Amniotic stem cell (primary cell): ENCODE measurements around the gene SLC35E1.

ENCODE experiments used
- DNase-seq: peaks from one replicate; lab custom pipeline; 2025; lab: John Stamatoyannopoulos, UW

SLC35E1 gene

DNA sequence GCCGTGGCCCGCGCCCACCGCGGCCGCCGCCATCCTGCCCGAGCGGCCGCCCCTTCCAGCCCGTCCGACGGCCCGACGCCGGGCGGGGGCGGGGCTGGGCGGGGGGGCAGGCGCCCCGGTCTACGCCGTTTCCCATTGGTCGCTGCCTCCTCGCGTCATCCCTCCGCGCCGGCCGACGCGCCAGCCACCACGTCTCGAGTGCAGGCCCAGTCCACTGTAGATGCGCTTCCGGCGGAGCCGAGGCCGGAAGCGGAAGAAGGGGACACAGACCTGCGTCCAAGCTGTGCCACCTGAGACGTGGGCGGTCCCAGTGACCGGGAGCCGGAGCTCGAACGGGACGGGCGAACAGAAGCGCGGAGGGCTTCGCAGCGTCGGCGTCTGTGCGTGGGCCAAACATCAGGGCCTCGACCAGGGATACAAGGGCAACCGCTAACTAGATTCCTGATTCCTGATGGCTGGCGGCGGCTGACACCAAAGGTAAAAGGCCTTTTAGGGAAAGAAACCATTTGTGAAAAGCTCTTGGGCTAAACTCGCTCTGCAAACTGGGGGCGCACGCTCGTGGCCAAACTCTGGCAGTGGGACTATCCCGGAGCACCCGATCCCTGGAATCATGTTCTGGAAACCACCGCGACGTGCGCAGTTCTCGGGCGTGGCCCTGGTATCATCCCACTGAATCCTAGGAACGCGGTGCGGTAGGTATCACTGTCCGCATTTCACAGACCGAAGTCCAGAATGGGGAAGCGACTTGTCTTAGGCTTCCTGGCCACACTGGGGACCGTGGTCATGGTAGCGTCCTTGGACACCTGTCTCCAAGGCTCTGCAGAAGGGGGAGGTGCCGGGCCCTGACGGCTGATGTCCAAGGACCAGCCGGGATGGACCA lies at the start of gene SLC35E1:
Gene SLC35E1 (minus strand): TSS at position 84 of the 880 bp plus-strand sequence. CDS start 51 bp downstream, at position 33.
- DNase-seq = peak; percentile 90

DNA sequence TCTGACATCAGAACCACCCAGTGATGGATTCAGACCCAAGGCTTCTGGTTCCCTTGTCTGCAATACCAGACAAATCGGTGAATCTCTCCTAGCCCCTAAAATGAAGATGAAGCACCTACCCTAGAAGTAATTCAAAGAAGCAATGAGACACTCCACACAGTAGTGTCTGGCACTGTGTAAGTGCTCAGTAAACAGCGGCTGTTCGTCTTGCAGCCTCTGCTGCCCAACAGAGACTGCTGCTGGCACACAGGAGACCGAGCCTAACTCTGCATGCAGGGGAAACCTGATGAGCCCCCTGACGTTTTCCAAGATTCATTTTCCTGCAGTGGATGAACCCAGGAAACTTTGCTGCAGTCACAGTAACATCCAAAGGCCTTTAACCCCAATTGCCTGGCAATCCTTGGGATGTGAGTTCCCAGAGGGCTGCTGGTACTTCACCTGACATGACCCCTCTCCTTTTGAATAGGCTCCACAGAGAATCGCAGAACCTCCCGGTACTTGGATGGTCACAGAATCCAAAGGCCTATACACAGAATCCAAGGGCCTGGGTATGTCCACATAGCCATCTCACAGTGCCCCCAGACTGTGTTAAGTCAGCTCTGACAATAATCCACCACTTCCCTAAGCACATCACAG lies 49.1 kb upstream of the SLC35E1 start:
- DNase-seq = no peak

DNA sequence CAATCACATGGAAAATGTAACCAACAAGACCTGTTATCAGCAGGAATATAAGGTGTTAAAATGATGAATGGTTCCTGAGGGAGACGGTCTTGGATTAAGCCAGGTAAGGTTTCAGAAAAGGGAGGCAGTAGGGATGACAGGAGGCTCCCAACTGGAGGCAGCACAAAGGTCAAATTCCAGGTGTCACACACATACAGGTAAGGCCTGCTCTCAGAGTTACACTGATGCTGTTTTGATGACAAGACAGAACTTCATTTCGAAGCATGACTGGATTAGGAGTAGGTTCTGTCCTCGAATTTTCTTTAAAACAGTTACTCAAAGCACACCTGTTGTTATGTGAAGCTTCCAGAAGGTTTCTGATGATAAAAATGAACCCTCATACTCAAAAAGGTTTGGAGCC lies 48.4 kb upstream of the SLC35E1 start:
- no peak for DNase-seq

DNA sequence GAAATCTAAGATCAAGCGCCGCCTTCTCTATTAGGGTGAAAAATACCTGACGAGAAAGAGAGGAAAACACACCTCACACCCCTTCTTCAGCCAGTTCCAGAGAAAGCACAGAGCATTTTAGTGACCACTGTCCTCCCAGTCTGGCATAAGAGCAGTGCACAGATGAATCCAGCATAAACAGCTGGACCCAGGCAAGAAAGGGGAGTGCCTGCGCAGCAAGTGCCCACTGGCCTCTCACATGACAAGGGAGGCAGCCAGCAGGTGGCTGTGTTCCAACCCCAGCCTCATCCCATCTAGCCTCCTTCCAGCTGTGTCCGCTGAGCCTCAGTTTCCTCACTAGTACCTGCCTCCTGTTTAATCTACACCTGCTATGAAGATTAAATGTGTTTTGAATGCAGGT lies 47.8 kb upstream of the SLC35E1 start:
- no peak for DNase-seq

DNA sequence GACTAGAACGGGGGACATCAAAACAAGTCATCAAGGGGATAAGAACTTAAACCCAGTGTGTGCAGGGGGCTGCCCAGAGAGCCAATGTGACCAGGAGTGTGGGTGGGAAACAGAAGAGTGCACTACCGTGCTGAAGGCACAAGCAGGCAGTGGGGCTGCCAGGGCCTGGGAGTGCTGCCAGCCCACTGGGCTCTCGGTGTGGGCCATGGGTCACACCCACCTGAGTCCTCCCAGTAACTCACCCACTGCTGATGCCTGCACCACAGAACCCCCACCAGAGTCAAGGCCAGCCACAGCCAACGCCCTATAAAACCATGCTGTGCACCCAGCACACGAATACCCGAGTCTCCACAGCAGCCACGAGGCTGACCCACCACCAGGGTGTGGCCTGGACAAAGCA lies 47.2 kb upstream of the SLC35E1 start:
- no peak for DNase-seq

DNA sequence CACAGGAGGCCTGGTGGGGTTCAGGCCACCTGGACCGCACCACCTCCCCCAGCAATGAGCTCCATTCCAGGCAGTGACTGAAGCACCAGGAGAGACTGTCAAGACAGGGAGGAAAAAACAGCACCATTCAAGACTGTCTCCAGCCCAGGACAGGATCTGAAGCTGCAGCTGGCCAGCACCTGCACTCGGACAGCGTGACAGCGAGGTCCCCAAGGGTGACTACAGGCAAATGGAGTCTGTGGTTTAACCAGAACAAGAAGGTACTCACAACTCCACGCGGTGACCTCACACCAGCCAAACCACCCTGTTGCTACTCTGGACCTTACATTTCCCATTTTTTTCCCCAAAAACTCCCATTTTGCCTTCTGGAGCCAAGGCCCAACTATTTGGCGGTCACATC lies 46.0 kb upstream of the SLC35E1 start:
- no peak for DNase-seq

DNA sequence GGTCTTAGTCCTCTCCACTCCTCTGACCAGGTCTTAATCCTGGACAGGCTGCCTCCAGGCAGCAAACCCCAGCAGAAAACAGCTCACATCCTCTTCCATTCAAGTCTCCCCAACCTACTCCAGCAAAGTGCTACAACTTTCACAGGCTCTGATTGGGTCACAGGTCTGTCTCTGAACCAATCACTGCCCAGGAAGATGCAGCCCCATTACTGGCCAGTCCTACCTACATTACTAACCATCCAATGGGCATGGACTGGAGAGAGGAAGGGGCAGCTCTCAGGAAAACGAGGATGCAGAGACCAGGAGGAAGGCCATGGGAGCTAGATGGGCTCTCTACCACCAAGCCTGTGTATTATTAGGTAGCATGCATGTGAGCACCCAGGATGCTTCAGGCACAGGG lies 43.6 kb upstream of the SLC35E1 start:
- no peak for DNase-seq

DNA sequence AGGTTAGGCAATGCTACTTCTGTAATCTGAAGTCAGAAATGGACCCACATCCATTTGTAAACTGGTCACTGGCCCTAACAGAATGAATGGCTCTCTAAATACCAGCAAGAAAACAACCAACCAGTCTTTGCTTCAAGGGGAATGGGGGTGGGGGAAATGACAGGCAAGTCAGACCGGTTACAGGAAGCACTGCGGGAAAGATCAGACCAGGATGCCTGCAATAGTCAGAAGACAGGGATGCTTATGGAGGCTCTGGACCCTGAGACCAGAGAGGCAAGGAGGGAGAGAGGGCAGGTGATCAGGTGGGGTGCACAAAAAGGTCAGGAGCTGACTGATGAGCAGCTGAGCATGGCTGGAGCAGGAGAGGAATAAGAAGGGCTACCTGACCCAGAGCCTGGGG lies 42.7 kb upstream of the SLC35E1 start:
- no peak for DNase-seq

DNA sequence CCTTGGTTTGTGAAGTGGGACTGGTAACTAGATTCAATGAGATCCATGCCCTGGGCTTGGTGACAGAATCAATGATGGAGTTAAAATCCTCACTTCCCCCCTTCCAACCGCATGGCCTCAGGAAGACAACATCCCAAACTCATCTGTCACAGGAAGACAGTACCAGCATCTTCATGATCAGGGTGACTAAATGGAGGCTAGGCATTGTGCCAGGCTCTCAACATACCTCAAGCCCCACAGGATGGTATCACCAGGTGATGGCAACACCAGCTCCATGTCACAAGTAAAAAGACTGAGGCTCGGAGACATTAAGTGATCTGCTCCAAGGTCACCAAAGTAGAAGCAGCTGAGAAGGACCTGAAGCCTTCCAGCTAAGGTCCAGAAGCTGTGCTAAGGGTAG lies 41.6 kb upstream of the SLC35E1 start:
- DNase-seq = no peak

DNA sequence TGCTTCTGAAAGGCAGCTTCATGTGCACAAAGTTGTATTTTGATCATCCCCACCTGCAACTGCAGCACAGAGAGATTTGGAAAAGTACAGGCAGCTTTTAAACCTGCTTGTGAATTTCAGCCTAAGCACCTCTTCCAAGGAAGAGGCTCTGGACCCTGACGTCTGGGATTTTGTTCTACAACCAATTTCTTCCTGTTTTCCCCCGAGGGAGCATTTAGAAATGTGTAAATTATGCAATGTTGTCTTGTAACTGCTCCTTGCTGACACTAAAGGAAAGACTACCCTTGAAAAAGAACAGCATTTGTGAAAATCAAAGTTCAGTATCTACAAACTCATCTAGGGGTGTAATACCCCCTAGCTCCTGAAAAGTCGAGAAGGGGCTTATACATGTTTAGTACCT lies 40.4 kb upstream of the SLC35E1 start:
- DNase-seq = no peak

DNA sequence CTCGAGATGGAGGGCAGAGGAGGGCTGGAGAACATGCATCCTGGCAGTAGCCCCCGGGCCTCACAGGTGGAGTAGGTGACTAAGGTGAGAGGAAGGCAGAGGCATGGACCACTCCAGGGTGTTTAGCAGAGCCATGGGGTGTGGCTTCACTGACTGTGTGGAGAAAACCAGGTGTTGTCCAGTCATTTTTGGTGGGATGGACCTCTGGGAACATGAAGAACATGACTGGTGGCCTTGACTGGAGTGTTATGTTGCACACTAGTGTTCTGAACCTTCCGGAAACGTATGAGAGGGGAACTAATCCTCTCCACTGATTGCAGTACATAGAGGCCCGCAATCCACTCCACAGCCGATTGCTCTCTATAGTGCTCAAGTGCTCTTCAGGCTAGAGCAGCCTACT lies 38.9 kb upstream of the SLC35E1 start:
- no peak for DNase-seq

DNA sequence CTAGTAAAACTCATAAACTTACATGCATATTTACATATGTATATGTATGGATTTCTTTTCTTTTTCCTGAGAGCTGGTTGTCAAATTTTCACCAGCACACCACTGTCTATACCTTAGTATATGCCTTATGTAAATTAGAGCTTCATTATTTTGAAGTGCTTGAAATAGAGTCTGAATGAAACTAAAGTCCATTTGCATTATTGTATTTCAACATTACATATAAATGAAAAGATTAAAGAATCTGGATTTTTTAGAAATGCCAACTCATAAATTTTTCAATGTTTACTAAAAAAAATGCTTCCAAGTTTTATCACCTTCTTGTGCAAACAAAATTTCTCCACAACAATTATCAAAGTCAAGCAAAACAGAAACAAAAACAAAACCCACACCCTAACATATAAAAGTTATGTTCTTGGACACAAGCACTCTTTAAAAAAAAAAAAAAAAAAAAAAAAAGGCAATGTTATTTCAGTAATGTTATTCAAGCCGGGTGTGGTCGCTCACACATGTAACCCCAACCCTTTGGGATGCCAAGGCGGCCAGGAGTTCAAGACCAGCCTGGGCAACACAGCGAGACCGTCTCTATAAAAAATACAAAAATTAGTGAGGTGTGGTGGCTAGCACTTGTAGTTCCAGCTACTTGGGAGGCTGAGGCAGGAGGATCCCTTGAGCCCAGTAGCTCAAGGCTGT lies 37.4 kb upstream of the SLC35E1 start:
- DNase-seq = no peak

DNA sequence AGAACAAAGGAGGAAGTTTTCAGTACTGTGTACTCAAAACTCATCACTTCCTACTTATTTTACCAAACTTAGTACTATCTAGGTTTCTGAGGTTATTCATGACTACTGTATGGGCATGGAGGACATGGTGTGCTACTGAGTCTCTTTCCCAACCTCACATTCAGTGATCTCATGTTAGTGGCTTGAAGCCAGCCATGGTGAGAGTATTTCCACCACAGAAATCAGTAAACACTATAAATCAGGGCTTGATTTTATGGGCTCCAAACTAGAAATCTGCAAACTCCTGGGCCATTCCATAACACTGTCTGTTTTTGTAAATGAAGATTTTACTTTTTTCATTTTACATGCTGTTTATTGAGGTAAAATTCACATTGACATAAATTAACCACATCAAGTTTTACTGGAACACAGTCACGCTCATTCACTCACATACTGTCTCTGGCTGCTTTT lies 36.1 kb upstream of the SLC35E1 start:
- DNase-seq = no peak

DNA sequence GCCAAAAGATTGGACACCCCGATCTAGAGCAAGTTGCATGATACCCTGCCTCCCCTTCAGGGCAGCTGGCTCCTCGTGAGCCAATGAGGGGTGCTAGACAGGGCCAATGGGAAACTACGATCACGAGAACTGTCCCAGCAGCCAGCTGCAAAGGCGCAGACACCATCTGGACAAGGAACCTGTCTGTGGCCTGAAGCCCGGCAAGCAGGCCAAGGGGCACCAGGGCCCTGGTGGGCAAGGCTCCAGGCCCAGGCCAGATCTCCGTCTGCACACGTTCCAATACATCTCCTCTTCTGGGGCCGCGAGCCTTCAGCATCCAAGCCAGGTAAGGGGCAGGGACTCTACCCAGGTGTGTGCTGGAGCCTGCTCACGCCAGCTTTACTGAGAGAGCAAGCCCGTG lies 35.6 kb upstream of the SLC35E1 start:
- DNase-seq = no peak

DNA sequence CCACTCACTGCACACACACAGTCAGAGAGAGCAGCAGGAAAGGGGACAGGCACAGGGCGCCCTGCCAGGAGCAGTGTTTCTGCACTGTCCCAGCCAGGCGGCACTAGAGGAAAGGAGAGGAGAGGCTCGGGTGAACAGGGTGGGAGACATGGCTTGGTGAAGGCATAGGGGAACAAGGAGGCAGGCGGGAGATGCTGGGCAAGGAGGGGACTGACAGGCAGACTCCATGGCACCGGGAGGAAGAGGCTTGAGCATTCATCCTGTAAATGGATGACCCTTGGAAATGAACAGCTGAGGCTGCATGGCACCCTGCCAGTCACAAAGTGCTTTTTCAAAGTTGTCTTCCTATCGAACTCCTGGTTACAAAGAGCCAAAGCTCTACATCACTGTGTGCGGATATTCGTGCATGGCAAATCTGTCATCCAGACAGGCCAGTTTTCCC lies 33.4 kb upstream of the SLC35E1 start:
- no peak for DNase-seq

DNA sequence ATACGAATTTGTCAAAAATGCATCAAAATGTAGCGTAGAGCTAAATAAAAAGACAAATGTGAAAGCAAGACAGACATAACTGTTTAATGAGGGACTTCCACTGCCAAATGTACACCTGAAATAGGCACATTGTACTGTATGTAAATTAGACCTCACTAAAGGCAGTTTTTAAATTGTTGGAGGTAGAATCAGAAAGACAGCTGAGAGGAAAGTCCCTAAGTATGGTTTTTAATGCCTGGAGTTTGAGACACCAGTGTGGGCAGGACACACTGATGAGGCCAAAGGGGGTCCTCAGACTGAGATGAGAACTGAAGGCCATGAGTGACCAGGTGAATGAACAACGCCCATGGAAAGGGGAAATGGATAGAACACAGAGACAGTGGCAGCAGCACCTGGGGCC lies 32.9 kb upstream of the SLC35E1 start:
- no peak for DNase-seq

DNA sequence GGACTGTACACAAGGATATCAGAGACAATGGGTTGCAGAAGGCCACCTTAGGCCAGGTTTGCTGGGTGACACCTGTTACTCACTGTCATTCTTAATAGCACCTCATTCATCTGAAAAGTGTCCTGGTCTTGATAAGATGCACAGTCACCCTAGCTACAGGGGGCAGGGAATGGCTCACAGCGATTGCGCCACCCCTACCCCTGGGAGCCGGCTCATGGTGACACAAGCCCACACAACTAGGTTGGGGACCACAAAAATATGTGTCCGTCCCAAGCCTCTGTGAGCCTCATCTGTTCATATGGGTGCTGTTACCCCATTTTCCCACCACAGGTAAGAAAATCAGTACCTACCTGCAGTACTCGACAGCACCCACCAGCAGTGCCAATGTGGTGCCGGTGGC lies 32.4 kb upstream of the SLC35E1 start:
- no peak for DNase-seq

DNA sequence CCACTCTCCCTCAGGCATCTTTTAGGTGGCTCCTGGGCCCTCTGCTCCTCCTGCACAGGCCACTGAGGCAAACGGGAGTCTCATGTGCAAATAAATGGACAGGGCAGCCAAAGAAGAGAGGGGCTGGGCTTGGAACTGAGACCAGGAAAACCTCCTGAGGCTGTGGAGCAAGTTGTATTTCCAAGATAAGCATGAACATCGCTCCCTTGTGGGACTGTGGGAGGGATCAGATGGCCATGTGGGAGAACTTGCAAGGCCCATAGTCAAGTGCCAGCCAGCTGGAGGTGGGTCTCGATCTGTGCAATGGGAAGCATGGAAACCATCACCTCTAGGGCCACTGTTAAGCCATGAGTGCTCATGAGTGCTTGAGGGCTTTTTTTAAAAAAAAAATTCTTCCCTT lies 30.9 kb upstream of the SLC35E1 start:
- DNase-seq = no peak

DNA sequence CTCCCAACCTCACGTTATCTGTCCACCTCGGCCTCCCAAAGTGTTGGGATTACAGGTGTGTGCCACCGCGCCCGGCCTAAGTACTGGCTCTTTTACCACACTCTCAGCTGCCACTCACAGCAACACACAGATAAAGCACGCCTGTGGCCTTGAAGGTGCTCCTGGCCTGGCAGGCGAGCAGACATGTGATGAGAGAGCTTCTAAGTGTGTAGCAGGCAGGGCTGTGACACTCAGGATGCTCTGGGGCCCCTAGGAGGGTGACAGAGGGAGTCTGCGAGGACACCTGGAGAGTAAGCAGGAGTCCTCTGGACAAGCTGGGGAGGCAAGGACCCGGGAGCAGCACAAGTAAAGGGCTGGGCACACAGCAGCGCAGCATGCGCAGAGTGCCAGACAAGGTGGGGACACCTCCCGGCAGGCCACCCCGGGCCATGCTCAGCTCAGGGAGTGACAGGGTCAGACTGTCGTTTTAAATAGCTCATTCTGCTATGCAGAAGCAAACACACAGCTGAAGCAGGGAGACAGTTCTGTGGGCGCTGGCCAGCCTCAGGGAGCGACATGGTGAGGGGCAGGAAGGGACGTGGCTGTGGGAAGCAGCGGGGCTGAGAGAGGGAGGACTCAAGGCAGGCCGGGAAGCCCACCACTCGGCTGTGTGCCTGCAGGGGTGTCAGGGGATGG lies 29.3 kb upstream of the SLC35E1 start:
- no peak for DNase-seq

DNA sequence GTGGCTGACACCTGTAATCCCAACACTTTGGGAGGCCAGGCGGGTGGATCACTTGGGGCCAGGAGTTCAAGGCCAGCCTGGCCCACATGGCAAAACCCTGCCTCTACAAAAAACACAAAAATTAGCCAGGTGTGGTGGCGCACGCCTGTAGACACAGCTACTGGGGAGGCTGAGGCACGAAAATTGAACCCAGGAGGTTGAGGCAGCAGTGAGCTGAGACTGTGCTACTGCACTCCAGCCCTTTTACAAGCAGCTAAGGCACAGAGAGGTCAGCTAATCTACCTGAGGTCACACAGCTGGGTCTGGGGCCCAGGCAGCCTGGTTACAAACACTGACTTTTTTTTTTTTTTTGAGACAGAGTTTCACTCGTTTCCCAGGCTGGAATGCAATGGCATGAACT lies 28.6 kb upstream of the SLC35E1 start:
- no peak for DNase-seq

DNA sequence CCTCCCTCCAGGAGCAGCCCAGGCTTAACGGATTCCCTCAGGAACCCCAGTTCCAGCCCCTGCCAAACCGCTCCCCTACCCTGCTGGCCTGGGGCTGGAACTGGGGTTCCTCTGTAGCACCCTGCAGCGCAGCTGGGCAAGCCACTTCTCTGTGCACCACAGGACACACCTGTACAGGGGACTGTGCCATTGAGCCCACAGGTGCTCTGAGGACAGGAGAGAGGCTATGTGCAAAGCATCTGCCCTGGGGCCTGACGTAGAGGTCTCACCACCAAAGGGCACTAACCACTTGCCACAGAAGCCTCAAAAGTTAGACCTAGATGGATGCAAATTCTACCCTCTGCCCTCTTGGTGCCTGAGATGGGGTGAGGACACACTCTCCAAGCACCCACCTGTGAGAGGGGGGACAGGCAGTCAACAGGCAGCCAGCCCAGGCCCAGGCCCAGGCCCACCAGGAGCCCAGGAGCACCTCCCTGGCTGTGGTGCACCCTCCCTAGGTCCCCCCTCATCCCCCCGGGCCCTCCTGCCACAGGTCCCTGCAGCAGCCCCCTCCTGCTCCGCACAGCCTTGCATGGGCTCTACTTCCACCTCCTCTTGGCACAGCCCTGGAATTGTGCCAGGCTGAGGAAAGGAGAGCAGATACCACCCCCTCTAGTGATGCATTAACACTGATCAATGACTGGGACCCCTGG lies 27.6 kb upstream of the SLC35E1 start:
- no peak for DNase-seq

DNA sequence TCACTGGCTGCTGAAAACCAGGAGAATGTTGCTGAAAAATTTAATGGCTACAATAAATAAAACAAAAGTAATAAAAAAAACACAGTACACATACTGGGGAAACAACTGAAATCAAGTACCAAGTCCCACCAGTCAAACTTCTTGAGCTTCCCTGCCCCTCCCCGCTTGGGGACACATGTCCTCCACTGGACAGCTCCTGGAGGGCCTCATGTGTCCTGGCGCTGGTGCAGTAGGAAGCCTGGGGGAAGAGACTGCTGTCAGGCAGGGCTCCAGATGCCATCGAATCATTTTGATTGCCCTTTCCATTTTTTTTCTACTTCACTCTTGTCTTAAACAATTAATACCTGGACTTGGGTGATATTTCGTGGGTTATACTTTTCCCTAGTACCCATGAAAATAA lies 26.6 kb upstream of the SLC35E1 start:
- no peak for DNase-seq
